ENCODE results near the gene KRT6A.
"Not testable (repeated sequence)": the region's sequence is repeated elsewhere in the genome, so short reads cannot be mapped to it uniquely, and the experiment has no call there.

Gene KRT6A

DNA sequence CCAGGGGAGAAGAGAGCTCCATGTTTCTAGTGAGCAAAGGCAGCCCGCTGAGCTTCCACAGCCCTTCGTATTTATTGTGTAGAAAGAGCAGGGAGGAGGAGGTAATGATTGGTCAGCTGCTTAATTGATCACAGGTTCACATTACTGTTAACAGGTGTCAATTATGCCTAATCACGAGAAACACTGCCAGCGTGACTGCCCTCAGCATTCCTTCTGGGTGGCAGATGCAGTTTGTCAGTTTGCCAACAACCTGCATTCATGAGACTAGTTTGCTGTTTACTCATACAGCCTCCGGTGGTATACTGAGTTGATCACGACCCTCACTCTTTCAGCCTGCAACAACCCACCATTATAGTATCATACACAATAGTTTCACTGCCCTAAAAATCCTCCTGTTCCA is 7.5 kb upstream of the KRT6A start:
- DNase-seq (ENCODE audit: low spot score), result not testable (repeated sequence)

- DNase-seq (ENCODE audit: low spot score), result no peak
These were observed 6.9 kb upstream of the KRT6A start for GRCh38 chr12:52499806-52500560.

GRCh38 chr12:52498946-52499345 is 5.9 kb upstream of the KRT6A start:
- no peak for DNase-seq (ENCODE audit: low spot score)

DNA sequence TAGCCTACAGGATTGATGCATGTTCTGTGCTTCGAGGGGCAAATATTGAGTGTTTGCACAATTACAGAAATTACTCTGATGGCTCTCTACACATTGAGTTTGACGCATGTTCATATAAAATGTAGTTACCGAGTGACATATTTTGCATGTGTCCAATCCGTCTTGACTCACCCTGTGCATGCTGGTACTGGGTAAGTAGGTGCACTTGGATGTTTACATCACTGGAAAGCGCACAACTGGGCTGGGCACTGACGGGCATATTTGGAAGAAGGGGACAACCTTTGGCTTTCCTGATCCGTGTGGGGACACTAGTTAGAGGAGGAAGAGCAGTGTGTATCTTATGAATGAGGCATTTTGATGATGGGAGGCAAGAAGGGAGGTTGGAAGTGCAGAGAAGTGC is 4.9 kb upstream of the KRT6A start:
- DNase-seq (ENCODE audit: low spot score), result no peak

DNA sequence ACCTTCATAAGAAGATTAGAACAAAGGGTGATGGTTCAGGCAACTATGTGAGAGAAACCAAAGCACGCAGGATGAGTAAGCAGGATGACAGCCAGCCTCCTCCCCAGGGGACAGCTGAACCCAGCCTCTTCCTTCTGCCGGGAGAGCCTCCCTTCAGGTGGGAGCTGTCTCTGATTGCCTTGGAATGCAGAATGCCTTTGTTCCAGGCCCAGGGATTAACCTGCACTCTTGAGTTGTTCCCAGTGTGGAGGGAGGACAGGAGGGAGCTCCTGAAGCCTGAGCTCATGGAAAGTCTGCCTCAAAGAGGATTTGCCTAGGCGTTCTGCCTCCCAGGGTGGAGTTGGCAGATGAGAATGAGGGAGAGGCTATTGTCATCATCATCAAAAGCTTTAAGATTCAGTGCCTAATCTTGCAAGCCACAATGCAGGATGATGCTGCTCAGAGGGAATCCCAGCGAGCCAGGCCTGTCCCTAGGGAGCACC is 3.6 kb upstream of the KRT6A start:
- no peak for DNase-seq (ENCODE audit: low spot score)

DNA sequence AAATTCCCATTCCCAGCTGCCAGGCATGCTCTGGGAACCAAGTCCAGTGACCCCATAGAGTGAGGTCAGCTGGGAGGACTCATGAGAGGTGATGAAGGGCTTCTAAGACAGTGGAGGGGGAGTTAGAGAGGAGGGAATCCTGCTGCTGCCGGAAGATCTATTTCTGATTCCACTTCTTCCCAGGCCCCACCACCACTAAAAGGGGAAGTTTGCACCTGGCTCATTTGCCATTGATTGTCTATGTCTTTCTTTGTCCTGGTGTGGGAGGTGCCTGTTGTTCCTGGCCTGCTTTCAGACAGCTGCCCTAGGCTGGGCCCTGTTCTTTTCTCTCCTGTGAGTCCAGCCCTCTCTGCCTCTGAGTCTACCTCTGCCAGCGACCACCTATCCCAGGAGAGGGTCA is 3.0 kb upstream of the KRT6A start:
- no peak for DNase-seq (ENCODE audit: low spot score)

DNA sequence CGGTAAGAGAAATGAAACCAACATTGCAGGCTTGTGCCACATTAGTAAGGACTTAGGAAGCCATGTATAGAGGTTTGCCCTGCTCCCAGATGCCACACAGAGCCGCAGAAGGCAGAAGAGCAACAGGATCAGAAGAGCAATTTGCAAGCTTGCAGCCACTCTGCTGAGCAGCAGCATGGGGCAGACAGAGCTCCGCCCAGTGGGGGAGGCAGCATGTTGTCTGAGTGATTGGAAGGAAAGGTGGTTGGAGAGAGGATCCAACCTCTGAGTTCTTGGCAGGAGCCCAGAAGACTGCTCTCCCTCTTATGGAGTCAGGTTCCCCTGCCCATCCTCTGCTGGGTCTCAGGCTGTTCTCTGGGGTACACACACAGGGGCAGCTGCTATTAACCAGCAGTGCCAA is 2.3 kb upstream of the KRT6A start:
- no peak for DNase-seq (ENCODE audit: low spot score)

GRCh38 chr12:52494518-52494917 is 1.5 kb upstream of the KRT6A start:
- DNase-seq (ENCODE audit: low spot score), result no peak

DNA sequence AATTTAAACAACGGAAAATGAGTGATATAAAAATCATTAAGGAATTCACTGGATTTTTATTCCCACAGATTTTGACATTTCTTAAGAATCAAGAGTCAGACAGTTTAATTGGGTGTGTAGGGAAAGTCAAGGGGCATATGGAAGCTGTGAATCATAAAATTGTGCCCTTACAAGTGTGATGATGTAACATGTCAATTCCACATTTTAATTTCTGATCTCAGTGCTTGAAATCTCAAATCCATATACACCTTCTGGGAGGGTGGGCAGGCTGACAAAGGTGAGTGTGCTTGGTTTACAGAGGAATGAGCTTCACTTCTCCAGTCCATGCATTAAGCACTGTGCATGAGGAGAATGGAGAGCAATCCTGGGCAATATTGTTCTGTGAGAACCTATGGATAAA is 1.0 kb upstream of the KRT6A start:
- no peak for DNase-seq (ENCODE audit: low spot score)

DNA sequence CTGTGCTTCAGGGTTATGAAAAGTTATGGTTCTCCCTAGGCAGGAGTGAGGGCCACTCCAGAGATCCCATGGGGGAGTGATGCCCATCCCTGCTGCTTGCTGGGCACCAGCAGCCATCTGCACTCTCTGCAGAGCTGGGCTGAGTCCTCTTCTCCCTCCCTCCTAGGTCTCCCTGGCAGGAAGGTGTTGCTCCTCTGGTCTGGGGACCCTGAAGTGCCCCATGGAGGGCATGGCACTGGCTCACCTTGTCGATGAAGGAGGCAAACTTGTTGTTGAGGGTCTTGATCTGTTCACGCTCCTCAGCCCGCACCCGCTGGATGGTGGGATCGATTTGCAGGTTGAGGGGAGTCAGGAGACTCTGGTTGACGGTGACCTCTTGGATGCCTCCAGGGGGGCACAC is 652 bp downstream of the KRT6A start:
- DNase-seq (ENCODE audit: low spot score), result not testable (repeated sequence)

DNA sequence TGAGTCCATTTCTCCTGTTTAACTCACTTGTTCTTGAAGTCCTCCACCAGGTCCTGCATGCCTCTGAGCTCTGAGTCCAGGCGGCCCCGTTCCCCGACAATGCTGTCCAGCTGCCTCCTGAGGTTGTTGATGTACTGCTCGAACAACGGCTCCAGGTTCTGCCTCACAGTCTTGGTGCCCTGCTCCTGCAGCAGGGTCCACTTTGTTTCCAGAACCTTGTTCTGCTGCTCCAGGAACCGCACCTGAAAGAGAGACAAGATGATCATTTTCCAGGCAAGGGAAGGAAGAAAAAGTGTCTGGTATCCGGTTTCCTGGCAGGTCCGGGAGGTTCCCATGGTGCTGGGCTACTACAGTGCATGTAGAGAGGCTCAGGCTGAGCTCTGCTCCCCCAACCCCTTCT is 1.6 kb downstream of the KRT6A start:
- not testable (repeated sequence) for DNase-seq (ENCODE audit: low spot score)

DNA sequence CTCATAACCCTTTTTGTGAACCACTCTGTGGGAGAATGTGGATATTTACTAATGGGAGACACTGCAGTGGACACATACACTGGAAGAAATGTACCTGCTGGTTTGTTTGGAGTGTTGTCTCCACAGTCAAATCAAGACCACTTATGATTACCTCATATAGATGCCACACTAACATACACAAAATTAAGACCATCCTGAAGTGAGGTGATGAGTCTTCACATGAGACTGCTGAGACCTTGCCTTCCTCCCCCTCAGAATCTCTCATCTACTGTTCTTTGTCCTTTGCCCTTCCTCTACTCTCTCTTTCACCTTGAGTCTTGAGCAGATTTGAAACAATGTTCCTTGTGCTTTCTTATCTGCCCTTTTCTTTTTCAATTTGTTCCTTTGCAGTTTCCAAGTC is 4.3 kb downstream of the KRT6A start:
- no peak for DNase-seq (ENCODE audit: low spot score)

- not testable (repeated sequence) for DNase-seq (ENCODE audit: low spot score)
These were observed 5.2 kb downstream of the KRT6A start for GRCh38 chr12:52487744-52488443.

DNA sequence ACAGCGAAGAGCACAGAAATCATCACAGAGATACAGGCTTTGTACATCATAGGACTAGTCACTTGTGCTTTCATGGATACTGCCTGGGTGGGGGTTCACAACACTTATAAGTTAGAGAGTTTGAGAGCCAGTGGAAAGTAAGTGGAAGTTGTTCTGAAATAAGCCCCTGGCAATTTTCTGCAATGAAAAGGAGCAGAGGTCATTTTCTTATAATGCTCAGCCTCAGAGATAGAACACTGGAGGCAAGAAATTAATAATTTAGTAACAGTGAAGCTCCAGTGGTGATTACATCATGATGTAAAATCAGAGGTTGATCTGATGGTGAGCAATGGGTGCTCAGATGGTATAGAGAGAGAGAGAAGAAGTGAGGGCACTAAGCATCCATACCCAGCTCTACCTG is 5.8 kb downstream of the KRT6A start:
- DNase-seq (ENCODE audit: low spot score), result no peak

DNA sequence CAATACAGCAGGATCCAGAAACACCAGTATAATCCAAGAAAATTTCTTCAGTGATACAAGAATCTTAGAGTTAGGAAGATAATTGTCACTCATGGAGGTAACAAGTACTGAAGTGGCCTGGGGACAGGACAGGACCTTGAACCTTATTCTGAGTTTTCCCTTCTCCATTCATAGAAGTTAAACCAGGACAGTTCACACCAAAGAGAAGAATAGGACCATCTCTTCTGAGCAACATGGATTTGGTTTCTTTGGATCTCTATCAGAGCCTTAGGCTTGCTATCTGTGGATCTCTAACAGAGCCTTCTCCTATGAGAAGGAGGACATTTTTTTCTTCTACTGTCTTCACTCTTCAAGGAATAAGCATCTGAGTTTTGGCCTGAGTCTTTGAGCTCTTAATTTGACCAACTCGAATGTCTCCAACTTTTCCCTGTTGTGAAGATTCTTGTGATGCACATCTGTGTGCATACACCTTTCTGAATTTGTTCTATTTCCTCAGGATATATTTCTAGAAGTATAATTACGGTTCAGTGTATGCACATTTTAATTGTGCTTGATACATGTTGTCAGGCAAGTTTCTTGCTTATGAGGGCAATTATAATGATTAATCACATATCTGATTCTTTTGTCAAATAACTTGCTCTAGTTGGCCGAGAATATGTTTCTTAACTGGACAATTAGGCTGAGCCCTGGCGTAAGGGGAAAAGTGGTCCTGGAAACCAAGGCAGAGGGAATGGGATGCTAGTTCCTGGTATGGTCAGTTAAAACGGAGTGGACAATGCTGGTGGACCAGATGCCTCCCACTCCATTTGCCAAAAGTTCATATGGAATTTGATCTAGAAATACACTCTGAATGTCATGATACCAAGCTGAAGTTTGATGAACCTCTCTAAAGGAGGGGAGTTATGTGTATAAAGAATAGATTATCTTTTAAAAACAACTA is 6.6 kb downstream of the KRT6A start:
- no peak for DNase-seq (ENCODE audit: low spot score)

GRCh38 chr12:52480073-52480472 is 13.0 kb downstream of the KRT6A start:
- no peak for DNase-seq (ENCODE audit: low spot score)

DNA sequence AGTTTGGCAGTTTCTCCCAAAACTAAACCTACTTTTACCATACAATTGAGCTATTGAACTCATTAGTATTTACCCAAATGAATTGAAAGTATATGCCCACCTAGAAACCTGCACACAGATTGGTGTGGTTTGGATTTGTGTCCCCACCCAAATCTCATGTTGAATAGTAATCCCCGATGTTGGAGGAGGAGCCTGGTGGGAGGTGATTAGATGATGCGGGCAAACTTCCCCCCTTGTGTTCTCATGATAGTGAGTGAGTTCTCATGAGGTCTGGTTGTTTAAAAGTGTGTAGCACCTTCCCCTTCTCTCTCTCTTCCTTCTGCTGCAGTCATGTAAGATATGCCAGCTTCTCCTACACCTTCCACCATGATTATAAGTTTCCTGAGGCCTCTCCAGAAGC is 15.4 kb downstream of the KRT6A start:
- no peak for DNase-seq (ENCODE audit: low spot score)

GRCh38 chr12:52474212-52474611 is 18.8 kb downstream of the KRT6A start:
- DNase-seq (ENCODE audit: low spot score), result no peak

DNA sequence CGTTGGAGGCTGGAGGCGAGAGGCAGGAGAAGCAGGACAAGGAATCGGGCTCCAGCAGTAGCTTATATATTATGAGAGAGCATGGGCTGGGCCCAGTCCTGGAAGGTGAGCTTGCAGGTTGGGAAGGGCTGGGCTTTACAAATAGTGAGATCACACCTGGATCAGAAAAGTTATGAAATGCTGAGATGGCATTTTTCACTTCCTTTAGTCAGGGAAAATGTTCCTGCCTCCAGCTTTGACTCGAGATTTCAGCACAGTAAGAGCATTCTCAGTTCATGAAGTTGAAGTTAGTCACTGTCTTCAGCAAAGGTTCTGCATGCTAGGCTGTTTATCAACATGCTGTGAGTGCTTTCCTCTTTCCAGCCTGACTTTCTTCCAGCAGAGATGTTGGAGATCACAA is 19.3 kb downstream of the KRT6A start, which contains the start of gene KRT6C:
Gene KRT6C, minus strand, starts transcription at position 38 of the 400 bp plus-strand sequence. CDS start 68 bp downstream, outside the sequence.
- no peak for DNase-seq (ENCODE audit: low spot score)

GRCh38 chr12:52469853-52470252 is 23.2 kb downstream of the KRT6A start:
- DNase-seq (ENCODE audit: low spot score), result no peak

DNA sequence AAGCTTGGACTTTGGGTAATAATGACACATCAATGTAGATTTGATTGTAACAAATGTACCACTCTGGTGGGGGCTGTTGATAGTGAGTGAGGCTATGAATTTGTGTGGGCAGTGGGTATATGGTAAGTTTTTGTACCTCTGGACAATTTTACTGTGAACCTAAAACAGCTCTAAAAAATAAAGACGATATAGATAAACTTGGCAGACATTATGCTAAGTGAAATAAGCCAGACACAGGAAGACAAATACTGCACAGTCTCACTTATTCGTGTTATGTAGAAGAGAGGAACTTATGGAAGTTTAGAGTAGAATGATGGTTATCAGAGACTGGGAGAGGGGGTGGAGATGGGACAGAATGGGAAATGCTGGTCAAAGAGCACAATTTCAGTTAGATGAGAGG is 28.2 kb downstream of the KRT6A start:
- DNase-seq (ENCODE audit: low spot score), result no peak

DNA sequence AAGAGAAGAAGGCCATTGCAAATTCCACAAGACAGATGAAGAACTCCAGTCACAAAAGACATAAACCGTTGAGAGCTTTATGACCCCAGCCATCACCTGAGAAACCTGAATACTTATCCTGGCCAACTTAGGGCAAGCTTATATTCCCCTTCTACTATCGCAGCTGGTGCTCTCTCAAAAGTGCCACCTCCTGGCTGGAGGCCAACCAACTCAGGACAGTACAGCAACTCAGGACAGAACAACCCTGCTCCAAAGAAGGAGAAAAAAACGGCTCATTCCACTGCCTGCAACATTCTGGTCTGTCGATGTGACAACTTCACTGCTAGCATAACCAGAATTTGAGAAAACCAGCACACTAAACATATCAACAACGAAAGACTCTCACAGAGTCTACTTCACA is 31.4 kb downstream of the KRT6A start:
- no peak for DNase-seq (ENCODE audit: low spot score)

Data from hematopoietic multipotent progenitor cell treated with erythropoietin and hydrocortisone succinate and interleukin-3 and kit ligand, for 15 days (in vitro differentiated cells).